Measurements from ENCODE around the gene RBBP8NL.

The RBBP8NL gene

GRCh38 chr20:62405108-62405980, 22.0 kb downstream of the RBBP8NL start:
- Mint-ChIP-seq H3K27ac (peak overlapping the region; percentile 78), H3K36me3 (ENCODE audit: low read depth) (peaks cover 5% of the 10 kb centered on the region), H3K4me1 (ENCODE audit: low read depth) (peaks cover 17% of the 10 kb centered on the region), H3K4me3 (peak overlapping the region; percentile 81), H3K9me3 (no peaks in the 10 kb centered on the region), H3K27me3 (ENCODE audit: low read depth) (no peaks in the 10 kb centered on the region)

GRCh38 chr20:62404761-62405107, 22.6 kb downstream of the RBBP8NL start:
- Mint-ChIP-seq H3K9me3 (no peaks in the 10 kb centered on the region), H3K27me3 (ENCODE audit: low read depth) (no peaks in the 10 kb centered on the region), H3K4me3 (no peak overlapping the region), H3K36me3 (ENCODE audit: low read depth) (peaks cover 6% of the 10 kb centered on the region), H3K4me1 (ENCODE audit: low read depth) (peaks cover 15% of the 10 kb centered on the region), H3K27ac (no peak overlapping the region)

- peaks cover 7% of the 10 kb centered on the region for H3K36me3 Mint-ChIP-seq (ENCODE audit: low read depth)
- H3K27ac Mint-ChIP-seq, result peak overlapping the region; percentile 41
- H3K4me1 Mint-ChIP-seq (ENCODE audit: low read depth), result peaks cover 15% of the 10 kb centered on the region
- H3K4me3 Mint-ChIP-seq, result no peak overlapping the region
- H3K9me3 Mint-ChIP-seq, result no peaks in the 10 kb centered on the region
- no peaks in the 10 kb centered on the region for H3K27me3 Mint-ChIP-seq (ENCODE audit: low read depth)
Observed at GRCh38 chr20:62404112-62404665, 23.1 kb downstream of the RBBP8NL start.

GRCh38 chr20:62403331-62403730, 24.0 kb downstream of the RBBP8NL start:
- H3K27me3 Mint-ChIP-seq (ENCODE audit: low read depth), result no peaks in the 10 kb centered on the region
- H3K9me3 Mint-ChIP-seq, result no peaks in the 10 kb centered on the region
- H3K27ac Mint-ChIP-seq, result no peak overlapping the region
- no peak overlapping the region for H3K4me3 Mint-ChIP-seq
- H3K36me3 Mint-ChIP-seq (ENCODE audit: low read depth), result peaks cover 7% of the 10 kb centered on the region
- peaks cover 15% of the 10 kb centered on the region for H3K4me1 Mint-ChIP-seq (ENCODE audit: low read depth)

- Mint-ChIP-seq H3K4me1 (ENCODE audit: low read depth) (peaks cover 13% of the 10 kb centered on the region), H3K27ac (no peak overlapping the region), H3K27me3 (ENCODE audit: low read depth) (no peaks in the 10 kb centered on the region), H3K36me3 (ENCODE audit: low read depth) (peaks cover 13% of the 10 kb centered on the region), H3K4me3 (no peak overlapping the region), H3K9me3 (peaks cover 6% of the 10 kb centered on the region)
Observed at GRCh38 chr20:62402456-62403150, 24.7 kb downstream of the RBBP8NL start.

GRCh38 chr20:62401331-62401779, 26.0 kb downstream of the RBBP8NL start:
- Mint-ChIP-seq H3K27ac (no peak overlapping the region), H3K9me3 (peaks cover 6% of the 10 kb centered on the region), H3K27me3 (ENCODE audit: low read depth) (no peaks in the 10 kb centered on the region), H3K4me1 (ENCODE audit: low read depth) (peaks cover 13% of the 10 kb centered on the region), H3K36me3 (ENCODE audit: low read depth) (peaks cover 13% of the 10 kb centered on the region), H3K4me3 (no peak overlapping the region)

- peaks cover 9% of the 10 kb centered on the region for H3K4me1 Mint-ChIP-seq (ENCODE audit: low read depth)
- peaks cover 13% of the 10 kb centered on the region for H3K36me3 Mint-ChIP-seq (ENCODE audit: low read depth)
- peaks cover 6% of the 10 kb centered on the region for H3K9me3 Mint-ChIP-seq
- no peak overlapping the region for H3K4me3 Mint-ChIP-seq
- H3K27me3 Mint-ChIP-seq (ENCODE audit: low read depth), result no peaks in the 10 kb centered on the region
- H3K27ac Mint-ChIP-seq, result no peak overlapping the region
Observed at GRCh38 chr20:62400541-62400940, 26.8 kb downstream of the RBBP8NL start.

- H3K4me1 Mint-ChIP-seq (ENCODE audit: low read depth), result peaks cover 5% of the 10 kb centered on the region
- H3K4me3 Mint-ChIP-seq, result no peak overlapping the region
- no peaks in the 10 kb centered on the region for H3K27me3 Mint-ChIP-seq (ENCODE audit: low read depth)
- H3K27ac Mint-ChIP-seq, result no peak overlapping the region
- peaks cover 6% of the 10 kb centered on the region for H3K9me3 Mint-ChIP-seq
- peaks cover 13% of the 10 kb centered on the region for H3K36me3 Mint-ChIP-seq (ENCODE audit: low read depth)
Observed at GRCh38 chr20:62400021-62400420, 27.3 kb downstream of the RBBP8NL start.

- peaks cover 6% of the 10 kb centered on the region for H3K9me3 Mint-ChIP-seq
- H3K4me1 Mint-ChIP-seq (ENCODE audit: low read depth), result peaks cover 1% of the 10 kb centered on the region
- peaks cover 14% of the 10 kb centered on the region for H3K36me3 Mint-ChIP-seq (ENCODE audit: low read depth)
- no peaks in the 10 kb centered on the region for H3K27me3 Mint-ChIP-seq (ENCODE audit: low read depth)
- no peak overlapping the region for H3K4me3 Mint-ChIP-seq
- no peak overlapping the region for H3K27ac Mint-ChIP-seq
Observed at GRCh38 chr20:62398120-62398821, 29.1 kb downstream of the RBBP8NL start.

GRCh38 chr20:62396367-62397239, 30.7 kb downstream of the RBBP8NL start:
- H3K36me3 Mint-ChIP-seq (ENCODE audit: low read depth), result peaks cover 14% of the 10 kb centered on the region
- H3K4me1 Mint-ChIP-seq (ENCODE audit: low read depth), result no peaks in the 10 kb centered on the region
- H3K27me3 Mint-ChIP-seq (ENCODE audit: low read depth), result no peaks in the 10 kb centered on the region
- no peak overlapping the region for H3K27ac Mint-ChIP-seq
- H3K4me3 Mint-ChIP-seq, result no peak overlapping the region
- H3K9me3 Mint-ChIP-seq, result peaks cover 6% of the 10 kb centered on the region

- no peak overlapping the region for H3K27ac Mint-ChIP-seq
- H3K27me3 Mint-ChIP-seq (ENCODE audit: low read depth), result no peaks in the 10 kb centered on the region
- peaks cover 6% of the 10 kb centered on the region for H3K9me3 Mint-ChIP-seq
- peaks cover 10% of the 10 kb centered on the region for H3K36me3 Mint-ChIP-seq (ENCODE audit: low read depth)
- no peak overlapping the region for H3K4me3 Mint-ChIP-seq
- H3K4me1 Mint-ChIP-seq (ENCODE audit: low read depth), result no peaks in the 10 kb centered on the region
Observed at GRCh38 chr20:62395311-62396242, 31.8 kb downstream of the RBBP8NL start.

GRCh38 chr20:62394248-62395245, 32.8 kb downstream of the RBBP8NL start:
- Mint-ChIP-seq H3K36me3 (ENCODE audit: low read depth) (peaks cover 8% of the 10 kb centered on the region), H3K27ac (no peak overlapping the region), H3K9me3 (peaks cover 6% of the 10 kb centered on the region), H3K4me3 (no peak overlapping the region), H3K27me3 (ENCODE audit: low read depth) (no peaks in the 10 kb centered on the region), H3K4me1 (ENCODE audit: low read depth) (no peaks in the 10 kb centered on the region)

All from T-helper 1 cell treated with Interleukin-12 subunit alpha and Interleukin-12 subunit beta and Interleukin-4 antibody, amounts not matched to agents 30 μg/mL and 1 μg/mL, for 36 hours (primary cell).